Measurements from ENCODE around the gene CCDC170.
"Not testable (repeated sequence)": the region's sequence is repeated elsewhere in the genome, so short reads cannot be mapped to it uniquely, and the experiment has no call there.

Gene CCDC170

DNA sequence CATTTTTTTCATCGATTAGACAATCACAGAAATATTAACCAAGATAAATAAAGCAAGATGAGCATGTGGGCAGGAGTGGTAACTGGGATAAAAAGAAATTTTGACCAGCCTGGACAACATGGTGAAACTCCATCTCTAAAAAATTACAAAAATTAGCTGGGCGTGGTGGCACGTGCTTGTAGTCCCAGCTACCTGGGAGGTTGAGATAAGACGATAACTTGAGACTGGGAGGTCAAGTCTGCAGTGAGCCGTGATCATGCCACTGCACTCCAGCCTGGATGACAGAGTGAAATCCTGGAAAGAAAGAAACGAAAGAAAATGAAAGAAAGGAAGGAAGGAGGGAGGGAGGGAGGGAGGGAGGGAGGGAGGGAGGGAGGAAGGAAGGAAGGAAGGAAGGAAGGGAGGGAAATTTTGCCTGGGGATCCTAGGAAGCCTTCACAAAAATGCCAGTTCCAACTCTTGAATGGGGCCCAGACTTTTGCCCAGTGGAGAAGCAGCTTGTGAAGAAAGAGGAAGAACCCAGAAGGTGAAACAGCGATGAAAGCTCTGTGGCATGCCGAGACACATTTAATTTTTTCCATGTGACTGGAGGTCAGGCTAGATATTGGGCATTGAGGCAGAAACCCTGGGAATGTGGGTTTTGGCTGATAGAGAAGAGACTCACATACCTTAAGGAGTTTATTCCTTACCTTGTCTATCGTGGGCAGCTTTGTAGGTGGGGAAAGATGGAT, 20.3 kb downstream of the CCDC170 start:
- DNase-seq (ENCODE audit: low read depth in 2 of 2): no peak
- TF ChIP-seq, protein P1, sequence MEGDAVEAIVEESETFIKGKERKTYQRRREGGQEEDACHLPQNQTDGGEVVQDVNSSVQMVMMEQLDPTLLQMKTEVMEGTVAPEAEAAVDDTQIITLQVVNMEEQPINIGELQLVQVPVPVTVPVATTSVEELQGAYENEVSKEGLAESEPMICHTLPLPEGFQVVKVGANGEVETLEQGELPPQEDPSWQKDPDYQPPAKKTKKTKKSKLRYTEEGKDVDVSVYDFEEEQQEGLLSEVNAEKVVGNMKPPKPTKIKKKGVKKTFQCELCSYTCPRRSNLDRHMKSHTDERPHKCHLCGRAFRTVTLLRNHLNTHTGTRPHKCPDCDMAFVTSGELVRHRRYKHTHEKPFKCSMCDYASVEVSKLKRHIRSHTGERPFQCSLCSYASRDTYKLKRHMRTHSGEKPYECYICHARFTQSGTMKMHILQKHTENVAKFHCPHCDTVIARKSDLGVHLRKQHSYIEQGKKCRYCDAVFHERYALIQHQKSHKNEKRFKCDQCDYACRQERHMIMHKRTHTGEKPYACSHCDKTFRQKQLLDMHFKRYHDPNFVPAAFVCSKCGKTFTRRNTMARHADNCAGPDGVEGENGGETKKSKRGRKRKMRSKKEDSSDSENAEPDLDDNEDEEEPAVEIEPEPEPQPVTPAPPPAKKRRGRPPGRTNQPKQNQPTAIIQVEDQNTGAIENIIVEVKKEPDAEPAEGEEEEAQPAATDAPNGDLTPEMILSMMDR (IDR thresholded peaks at IDR 0.05; ENCODE audit: low read depth, low read length): no peak

DNA sequence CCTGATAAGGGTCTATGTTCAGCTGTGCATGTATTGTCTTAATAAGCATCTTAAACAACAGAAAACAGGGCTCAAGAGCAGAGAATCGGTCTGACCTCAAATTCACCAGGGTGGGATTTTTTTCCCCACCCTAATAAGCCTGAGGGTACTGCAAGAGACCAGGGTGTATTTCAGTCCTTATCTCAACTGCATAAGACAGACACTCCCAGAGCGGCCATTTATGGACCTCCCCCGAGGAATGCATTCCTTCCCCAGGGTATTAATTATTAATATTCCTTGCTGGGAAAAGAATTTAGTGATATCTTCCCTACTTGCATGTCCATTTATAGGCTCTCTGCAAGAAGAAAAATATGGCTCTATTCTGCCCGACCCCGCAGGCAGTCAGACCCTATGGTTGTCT, 25.2 kb downstream of the CCDC170 start:
- DNase-seq (ENCODE audit: low read depth in 2 of 2); H3K4me3 ChIP-seq (replicated peaks in 1 of 2; ENCODE audit: low read depth in 2 of 2, low read length in 2 of 2): not testable (repeated sequence)

More for the DNA sequence above, 20.3 kb downstream of the CCDC170 start:
- H3K4me3 ChIP-seq (replicated peaks in 1 of 2; ENCODE audit: low read depth in 2 of 2, low read length in 2 of 2): no peak overlapping the region

DNA sequence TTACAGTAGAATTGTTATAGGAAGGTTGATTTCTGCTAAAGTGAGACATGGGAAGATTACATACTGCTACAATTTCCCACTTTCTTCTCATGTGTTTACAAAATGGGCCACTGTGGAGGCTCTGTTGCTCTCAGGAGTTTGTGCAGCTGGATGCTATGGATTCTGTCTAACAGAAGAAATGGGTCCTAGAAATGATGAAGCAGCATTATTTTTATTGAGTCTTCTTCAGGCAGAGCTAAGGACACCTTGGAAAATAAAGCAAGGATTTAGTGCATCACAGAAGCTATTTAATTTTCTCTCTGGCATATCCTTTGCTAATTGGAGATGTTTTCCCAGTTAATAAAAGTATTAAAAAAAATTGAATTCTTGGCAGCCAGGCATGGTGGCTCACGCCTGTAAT, 29.2 kb downstream of the CCDC170 start:
- TF ChIP-seq, protein P1 (IDR thresholded peaks at IDR 0.05; ENCODE audit: low read depth, low read length): no peak
- DNase-seq (ENCODE audit: low read depth in 2 of 2): no peak
- H3K4me3 ChIP-seq (replicated peaks in 1 of 2; ENCODE audit: low read depth in 2 of 2, low read length in 2 of 2): no peak overlapping the region

DNA sequence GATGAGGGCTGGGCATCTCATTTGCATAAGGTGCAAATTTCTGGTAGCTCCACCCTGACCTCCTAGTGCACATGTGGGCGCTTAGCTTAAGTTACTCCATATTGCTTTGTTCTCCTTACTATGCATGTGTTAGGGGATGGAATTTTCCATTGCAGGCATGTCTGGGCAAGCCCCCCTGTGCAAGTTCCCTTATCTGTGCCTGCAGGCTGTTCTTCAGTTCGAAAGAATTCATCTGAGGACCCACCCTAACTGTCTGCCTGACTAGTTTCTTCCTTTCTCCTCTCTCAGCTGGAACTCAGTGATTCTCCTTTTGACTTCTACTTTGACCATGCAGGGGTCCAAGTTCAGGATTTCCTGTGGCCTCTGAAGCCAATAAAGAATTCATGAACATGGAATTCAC, 30.2 kb downstream of the CCDC170 start:
- no peak for DNase-seq (ENCODE audit: low read depth in 2 of 2)
- H3K4me3 ChIP-seq (replicated peaks in 1 of 2; ENCODE audit: low read depth in 2 of 2, low read length in 2 of 2): no peak overlapping the region
- TF ChIP-seq, protein P1 (IDR thresholded peaks at IDR 0.05; ENCODE audit: low read depth, low read length): no peak

DNA sequence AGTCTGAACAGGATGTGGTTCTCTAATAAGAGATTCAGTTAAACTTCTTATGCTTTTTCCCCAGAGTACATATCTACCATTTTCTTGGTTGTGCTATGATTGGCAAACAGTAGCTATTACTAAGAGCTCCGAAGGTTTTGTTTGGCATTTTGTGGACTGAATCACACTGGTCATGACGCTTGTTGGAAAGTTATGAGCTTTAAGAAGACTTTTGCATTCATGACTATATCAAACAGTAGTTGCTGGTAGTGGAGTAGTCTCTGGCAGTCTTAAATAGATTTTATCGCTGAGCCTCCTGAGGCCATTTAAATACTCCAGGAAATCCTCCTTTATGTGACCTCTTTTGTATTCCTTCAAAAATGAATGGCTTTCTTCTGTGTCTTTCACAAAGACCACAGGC, 40.8 kb downstream of the CCDC170 start:
- TF ChIP-seq, protein P1 (IDR thresholded peaks at IDR 0.05; ENCODE audit: low read depth, low read length): no peak
- no peak overlapping the region for H3K4me3 ChIP-seq (replicated peaks in 1 of 2; ENCODE audit: low read depth in 2 of 2, low read length in 2 of 2)
- DNase-seq (ENCODE audit: low read depth in 2 of 2): peak in 1 of 2 donors; percentile 91

DNA sequence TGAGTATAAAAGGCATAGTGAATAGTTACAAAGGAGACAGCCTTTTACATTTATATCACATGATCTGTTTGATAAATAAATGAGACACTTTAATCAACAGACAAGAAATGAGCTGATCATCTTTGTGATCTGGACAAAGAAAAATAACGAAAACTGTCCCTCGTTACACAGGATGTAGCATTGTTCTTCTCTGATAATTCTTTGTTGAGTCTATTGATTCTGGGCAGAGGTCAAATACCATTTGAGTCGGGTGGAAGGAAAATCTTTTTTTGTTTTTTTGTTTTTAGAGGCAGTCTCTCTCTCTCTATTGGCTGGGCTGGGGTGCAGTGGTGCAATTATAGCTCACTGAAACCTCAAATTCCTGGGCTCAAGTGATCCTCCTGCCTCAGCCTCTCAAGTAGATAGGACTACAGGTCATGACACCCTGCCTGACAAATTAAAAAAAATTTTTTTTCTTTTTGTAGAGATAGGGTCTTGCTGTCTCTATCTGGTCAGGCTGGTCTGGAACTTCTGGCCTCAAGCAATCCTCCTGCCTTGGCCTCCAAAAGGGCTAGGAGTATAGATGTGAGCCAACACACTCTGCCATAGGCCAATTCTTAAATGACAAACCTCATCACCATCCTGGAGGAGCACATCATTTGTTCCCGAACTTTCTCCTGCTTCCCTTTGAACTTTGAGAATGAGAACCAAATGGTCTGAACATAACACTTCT, 41.8 kb downstream of the CCDC170 start:
- no peak for DNase-seq (ENCODE audit: low read depth in 2 of 2)
- TF ChIP-seq, protein P1 (IDR thresholded peaks at IDR 0.05; ENCODE audit: low read depth, low read length): no peak

DNA sequence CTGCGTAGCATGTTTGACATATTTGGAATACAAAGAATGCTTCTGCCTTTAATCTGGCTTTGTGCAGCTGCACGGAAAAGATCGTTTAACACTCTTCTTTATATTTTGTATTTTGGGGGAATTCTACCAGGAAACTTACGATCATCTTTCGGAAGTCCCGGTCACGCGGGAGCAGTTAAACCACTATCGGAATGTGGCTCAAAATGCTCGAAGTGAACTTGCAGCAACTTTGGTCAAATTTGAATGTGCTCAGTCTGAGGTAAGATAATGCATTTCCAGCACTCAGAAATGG, 42.3 kb downstream of the CCDC170 start:
- no peak overlapping the region for H3K4me3 ChIP-seq (replicated peaks in 1 of 2; ENCODE audit: low read depth in 2 of 2, low read length in 2 of 2)
- TF ChIP-seq, protein P1 (IDR thresholded peaks at IDR 0.05; ENCODE audit: low read depth, low read length): no peak
- no peak for DNase-seq (ENCODE audit: low read depth in 2 of 2)

More for the DNA sequence above, 41.8 kb downstream of the CCDC170 start:
- no peak overlapping the region for H3K4me3 ChIP-seq (replicated peaks in 1 of 2; ENCODE audit: low read depth in 2 of 2, low read length in 2 of 2)

All from cardiac fibroblast (primary cell).